Progenitor cell of endocrine pancreas (in vitro differentiated cells): Measurements from ENCODE around the gene LRTM2. TPM values are rescaled to one million over a fixed set of nuclear protein-coding genes. Genes with fewer than 3 reads are reported as not detected.

Experiments used
- DNase-seq: peaks from one replicate; pipeline ENCODE4 v3.0.0; 2021; ENCODE audit warnings: low spot score; ENCODE audit not compliant: unreplicated experiment
- H3K27ac Mint-ChIP-seq: 2 replicates; pipeline ENCODE4 v1.8.0; 2021; ENCODE audit warnings: mild to moderate bottlenecking, moderate library complexity, mixed read lengths
- H3K27me3 Mint-ChIP-seq: 2 replicates; pipeline ENCODE4 v1.8.0; 2021; ENCODE audit warnings: mixed read lengths
- H3K36me3 Mint-ChIP-seq: 2 replicates; pipeline ENCODE4 v1.8.0; 2022; ENCODE audit warnings: mixed read lengths; ENCODE audit not compliant: insufficient read depth
- H3K4me1 Mint-ChIP-seq: 2 replicates; pipeline ENCODE4 v1.8.0; 2021; ENCODE audit warnings: low read depth, mixed read lengths
- H3K4me3 Mint-ChIP-seq: 2 replicates; pipeline ENCODE4 v1.8.0; 2021; ENCODE audit warnings: low read depth, mild to moderate bottlenecking, moderate library complexity, mixed read lengths
- H3K9me3 Mint-ChIP-seq: 2 replicates; pipeline ENCODE4 v1.8.0; 2021; ENCODE audit warnings: low read depth, mixed read lengths
- total RNA-seq: library from RNA; stranded (reverse); gene quantifications from 2 replicates; pipeline ENCODE4 v1.2.1, GENCODE V29; 2021
- TF ChIP-seq, protein P1 (sequence below): fragments of 200-600 bp; sonication (generic); IDR thresholded peaks from one replicate; pipeline ENCODE4 v1.5.0; 2021; ENCODE audit warnings: antibody characterized with exemption, mild to moderate bottlenecking; ENCODE audit not compliant: unreplicated experiment

Gene LRTM2
- total RNA-seq, 1 donor from 2014 or later: 0.48 TPM

DNA sequence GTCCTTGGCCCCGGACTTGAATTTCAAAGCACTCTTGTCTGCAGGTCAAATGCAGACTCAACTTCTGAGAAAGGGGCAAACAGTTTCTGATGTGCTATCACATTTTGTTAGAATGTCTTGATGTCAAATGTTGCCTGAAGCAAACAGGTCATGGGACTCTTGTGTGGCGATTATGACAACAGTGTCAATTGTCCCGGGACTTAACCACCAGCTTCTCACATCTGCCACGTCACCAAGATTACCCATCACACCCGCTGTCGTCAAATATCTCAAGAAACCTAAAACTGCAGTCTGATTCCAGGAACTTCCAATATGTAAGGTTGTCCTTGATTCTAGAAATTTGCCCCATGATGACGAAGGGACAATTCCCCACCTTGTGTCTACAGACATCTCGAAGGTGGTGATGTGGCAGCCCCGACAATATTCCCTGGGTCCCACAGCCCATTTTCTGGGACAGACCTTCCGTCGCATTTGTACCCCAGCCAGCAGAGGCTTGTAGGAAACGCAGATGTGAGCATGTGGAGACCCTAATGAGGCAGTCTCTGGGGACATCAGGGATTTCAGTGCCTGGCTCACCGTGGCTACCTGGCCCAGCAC lies 21.3 kb downstream of the LRTM2 start:
- Mint-ChIP-seq H3K27ac (no peak overlapping the region), H3K4me3 (no peak overlapping the region), H3K36me3 (no peaks in the 10 kb centered on the region), H3K4me1 (peaks cover 8% of the 10 kb centered on the region), H3K9me3 (no peaks in the 10 kb centered on the region), H3K27me3 (peaks cover 32% of the 10 kb centered on the region)
- TF ChIP-seq, protein P1, sequence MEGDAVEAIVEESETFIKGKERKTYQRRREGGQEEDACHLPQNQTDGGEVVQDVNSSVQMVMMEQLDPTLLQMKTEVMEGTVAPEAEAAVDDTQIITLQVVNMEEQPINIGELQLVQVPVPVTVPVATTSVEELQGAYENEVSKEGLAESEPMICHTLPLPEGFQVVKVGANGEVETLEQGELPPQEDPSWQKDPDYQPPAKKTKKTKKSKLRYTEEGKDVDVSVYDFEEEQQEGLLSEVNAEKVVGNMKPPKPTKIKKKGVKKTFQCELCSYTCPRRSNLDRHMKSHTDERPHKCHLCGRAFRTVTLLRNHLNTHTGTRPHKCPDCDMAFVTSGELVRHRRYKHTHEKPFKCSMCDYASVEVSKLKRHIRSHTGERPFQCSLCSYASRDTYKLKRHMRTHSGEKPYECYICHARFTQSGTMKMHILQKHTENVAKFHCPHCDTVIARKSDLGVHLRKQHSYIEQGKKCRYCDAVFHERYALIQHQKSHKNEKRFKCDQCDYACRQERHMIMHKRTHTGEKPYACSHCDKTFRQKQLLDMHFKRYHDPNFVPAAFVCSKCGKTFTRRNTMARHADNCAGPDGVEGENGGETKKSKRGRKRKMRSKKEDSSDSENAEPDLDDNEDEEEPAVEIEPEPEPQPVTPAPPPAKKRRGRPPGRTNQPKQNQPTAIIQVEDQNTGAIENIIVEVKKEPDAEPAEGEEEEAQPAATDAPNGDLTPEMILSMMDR: no peak
- DNase-seq: no peak

DNA sequence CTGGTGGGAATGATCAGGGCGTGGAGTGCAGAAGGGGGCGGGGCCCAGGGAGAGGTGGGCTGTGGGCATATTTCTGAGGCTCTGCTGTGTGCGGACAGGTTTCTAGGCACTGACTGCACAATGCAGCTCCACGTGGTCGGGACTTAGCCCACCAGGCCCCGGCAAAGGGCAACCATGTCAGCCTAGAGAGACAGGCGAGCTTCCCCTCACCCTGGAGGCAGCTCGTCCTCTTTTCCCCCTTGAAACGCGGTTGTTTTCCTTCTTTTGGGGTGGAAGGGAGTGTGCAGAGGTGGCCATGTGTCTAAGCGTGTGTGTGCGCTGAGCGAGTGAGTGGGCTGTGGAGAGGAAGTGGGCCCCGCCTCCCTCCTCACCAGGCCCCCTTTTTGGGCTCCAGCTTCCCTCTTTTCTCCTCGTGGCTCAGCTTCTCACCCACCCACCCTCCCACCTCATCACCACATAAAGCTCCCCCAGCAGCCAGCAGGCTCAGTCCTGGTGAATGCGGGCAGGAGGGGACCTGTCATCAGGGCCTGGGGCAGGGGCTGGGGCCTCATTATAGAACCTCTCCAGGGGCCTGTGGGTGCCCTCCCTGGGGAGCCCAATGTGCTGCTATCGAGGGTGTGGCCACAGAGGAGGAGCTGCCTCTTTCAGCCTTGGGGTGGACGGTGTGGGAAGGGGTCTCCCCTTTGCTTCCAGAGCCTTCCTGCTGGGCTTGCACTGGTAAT lies 22.0 kb downstream of the LRTM2 start:
- Mint-ChIP-seq H3K27ac (no peak overlapping the region), H3K4me3 (no peak overlapping the region), H3K36me3 (no peaks in the 10 kb centered on the region), H3K9me3 (no peaks in the 10 kb centered on the region), H3K4me1 (peaks cover 8% of the 10 kb centered on the region), H3K27me3 (peaks cover 35% of the 10 kb centered on the region)
- TF ChIP-seq, protein P1: no peak
- DNase-seq: no peak

DNA sequence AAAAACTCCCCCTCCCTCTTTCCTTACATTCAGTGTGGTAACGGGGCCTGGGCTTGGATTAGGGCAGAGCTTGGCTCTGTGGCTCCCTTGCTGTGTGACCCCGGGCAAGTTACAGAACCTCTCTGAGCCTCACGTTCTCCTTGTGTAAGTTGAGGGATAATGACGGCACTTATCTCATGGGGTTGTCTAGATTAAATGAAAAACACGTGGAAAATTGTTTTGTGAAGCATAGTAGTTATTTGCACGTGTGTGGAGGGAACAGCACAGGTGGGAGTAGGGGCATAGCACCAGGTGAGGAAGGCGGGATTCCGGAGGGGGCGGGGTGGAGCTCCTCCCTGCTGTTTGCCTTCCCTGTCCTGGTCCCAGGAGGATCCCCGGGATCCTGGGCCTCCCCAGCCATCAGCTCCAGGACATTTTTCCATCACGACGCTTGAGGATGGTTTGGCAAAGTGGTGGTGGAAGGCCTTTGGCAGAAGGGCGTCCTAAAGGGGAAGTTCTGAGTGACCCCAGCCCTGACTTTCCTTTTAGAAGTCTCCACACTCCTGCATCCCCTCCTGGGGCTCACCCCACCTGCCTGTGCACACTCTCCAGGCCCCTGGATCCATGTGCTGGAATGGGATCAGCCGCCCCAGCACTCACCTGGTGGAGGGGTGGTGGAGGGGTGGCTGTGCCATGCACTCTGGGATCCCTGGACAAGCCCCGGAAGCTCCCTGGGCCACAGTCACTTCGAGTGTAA lies 22.7 kb downstream of the LRTM2 start:
- Mint-ChIP-seq H3K4me3 (no peak overlapping the region), H3K27me3 (peaks cover 38% of the 10 kb centered on the region), H3K4me1 (peaks cover 4% of the 10 kb centered on the region), H3K36me3 (no peaks in the 10 kb centered on the region), H3K9me3 (no peaks in the 10 kb centered on the region), H3K27ac (no peak overlapping the region)
- TF ChIP-seq, protein P1: no peak
- no peak for DNase-seq

DNA sequence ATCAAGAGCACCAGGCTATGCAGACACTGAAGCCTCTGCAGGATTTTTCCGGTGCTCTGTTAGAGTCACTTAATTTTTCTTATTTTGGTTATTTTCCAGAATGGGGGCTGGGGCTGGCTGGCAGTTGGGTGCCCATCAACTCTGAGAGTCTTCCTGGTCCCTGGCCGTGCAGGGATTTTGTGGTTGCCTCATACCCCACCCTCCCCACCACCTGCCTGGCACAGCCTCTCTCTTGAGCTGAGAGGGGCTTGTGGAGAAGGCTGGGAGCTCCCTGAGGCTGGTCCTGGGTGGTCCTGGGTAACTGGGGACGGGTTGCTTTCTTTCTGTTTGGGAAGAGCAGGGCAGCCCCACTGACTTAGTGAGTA lies 23.3 kb downstream of the LRTM2 start:
- Mint-ChIP-seq H3K27me3 (peaks cover 40% of the 10 kb centered on the region), H3K4me1 (peaks cover 2% of the 10 kb centered on the region), H3K4me3 (no peak overlapping the region), H3K9me3 (no peaks in the 10 kb centered on the region), H3K27ac (no peak overlapping the region), H3K36me3 (no peaks in the 10 kb centered on the region)
- no peak for DNase-seq
- TF ChIP-seq, protein P1: no peak

DNA sequence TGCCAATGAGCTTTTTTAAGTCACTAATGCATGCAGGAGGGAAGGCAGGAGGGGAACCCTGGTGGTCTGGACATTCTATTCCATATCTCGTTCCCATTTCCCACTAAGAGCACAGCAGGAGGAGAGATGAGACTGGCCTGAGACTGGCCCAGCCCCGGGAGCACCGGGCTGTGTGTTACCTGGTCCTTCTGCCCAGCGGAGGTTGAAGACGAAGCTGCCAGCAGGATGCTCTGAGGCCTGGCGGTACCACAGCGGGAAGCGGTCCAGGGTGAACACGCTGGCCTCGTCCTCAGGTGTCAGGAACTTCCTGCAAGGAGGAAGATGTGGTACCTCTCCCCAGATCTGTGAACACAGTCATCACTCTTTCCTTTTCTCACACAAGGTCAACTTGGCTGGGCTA lies 23.9 kb downstream of the LRTM2 start:
- H3K27ac Mint-ChIP-seq: no peak overlapping the region
- peaks cover 2% of the 10 kb centered on the region for H3K4me1 Mint-ChIP-seq
- TF ChIP-seq, protein P1: no peak
- peaks cover 40% of the 10 kb centered on the region for H3K27me3 Mint-ChIP-seq
- no peak overlapping the region for H3K4me3 Mint-ChIP-seq
- no peaks in the 10 kb centered on the region for H3K36me3 Mint-ChIP-seq
- no peak for DNase-seq
- H3K9me3 Mint-ChIP-seq: no peaks in the 10 kb centered on the region
